K562 (cell line): ENCODE measurements around the gene BCAR1. TPM values are rescaled to one million over a fixed set of nuclear protein-coding genes. Genes with fewer than 3 reads are reported as not detected.

Experiments
- ATAC-seq: fragments of 200-7000 bp; cut with Tn5 transposase; 3 replicates; pipeline ENCODE4 v1.9.1; 2020; ENCODE audit warnings: moderate library complexity
- BruUV-seq: library from RNA; stranded (reverse); fragments of 400-500 nt; replicated peaks from 2 replicates; lab custom pipeline; 2021; lab: Mats Ljungman, UMichigan
- CTCF ChIA-PET: fragments of 300-600 bp; formaldehyde crosslinking; extraction: SDS; loops from one replicate; lab custom pipeline; 2021; ENCODE audit warnings: low intra/inter-chr PET ratio; lab: Yijun Ruan, JAX
- POLR2A ChIA-PET: fragments of 300-600, 350-650 bp; sonication (Branson Sonifier 250); formaldehyde crosslinking; extraction: SDS; loops from one replicate; lab custom pipeline; 2021; ENCODE audit warnings: antibody characterized with exemption, inconsistent platforms; lab: Yijun Ruan, JAX
- DNase-seq, 4 experiments: peaks; one replicate each; pipeline versions ENCODE4 v3.0.0 to v3.0.0-alpha.2; 2011 to 2018; ENCODE audit warnings: low spot score in 3 of 4, mixed read lengths in 3 of 4; ENCODE audit errors: extremely low read depth in 1 of 4
- FAIRE-seq: peaks from 2 replicates; lab custom pipeline; 2011; peaks lifted over from hg19 to GRCh38; lab: Jason Lieb, UNC
- H2AFZ ChIP-seq: 2 replicates; pipeline ENCODE4 v1.6.0; 2011; ENCODE audit warnings: low read depth, low read length, control low read depth, inconsistent platforms
- H3K27ac ChIP-seq: fragments of 200-600 bp; 3 replicates; pipeline ENCODE4 v1.8.0; 2011; ENCODE audit warnings: low read depth, mild to moderate bottlenecking, control low read depth, inconsistent platforms, low read length, moderate library complexity, mixed read lengths; ENCODE audit errors: extremely low read depth
- H3K27me3 ChIP-seq, 2 experiments: fragments of 300-600 bp in 1 of 2; 2 replicates in 1 of 2; 3 replicates in 1 of 2; pipeline versions ENCODE4 v1.6.0 to v1.8.0; 2011; ENCODE audit warnings: inconsistent platforms in 2 of 2, low read length in 2 of 2, mild to moderate bottlenecking in 1 of 2, mixed read lengths in 1 of 2, moderate library complexity in 1 of 2; ENCODE audit not compliant: control insufficient read depth in 2 of 2, insufficient read depth in 2 of 2
- H3K36me3 ChIP-seq: fragments of 300-600 bp; 3 replicates; pipeline ENCODE4 v1.8.0; 2011; ENCODE audit warnings: mild to moderate bottlenecking, low read length, inconsistent platforms; ENCODE audit not compliant: control insufficient read depth, insufficient read depth
- H3K4me1 ChIP-seq, 2 experiments: fragments of 200-600 bp in 1 of 2; replicated peaks in 1 of 2; 2 replicates in 1 of 2; 3 replicates in 1 of 2; pipeline versions ENCODE4 v1.5.1 to v1.8.0; 2011; ENCODE audit warnings: inconsistent platforms in 2 of 2, low read length in 2 of 2, mild to moderate bottlenecking in 1 of 2, mixed read lengths in 1 of 2, moderate library complexity in 1 of 2; ENCODE audit not compliant: control insufficient read depth in 2 of 2, insufficient read depth in 2 of 2
- H3K4me2 ChIP-seq: 2 replicates; pipeline ENCODE4 v1.6.1; 2011; ENCODE audit warnings: low read length, control low read depth, inconsistent platforms, mixed read lengths; ENCODE audit not compliant: insufficient read depth
- H3K4me3 ChIP-seq: fragments of 200-600 bp; sonication (generic), shearing (Covaris generic); 2 replicates; pipeline ENCODE4 v1.5.1; 2016; ENCODE audit warnings: control low read depth, inconsistent platforms
- H3K79me2 ChIP-seq: fragments of 200-600 bp; 3 replicates; pipeline ENCODE4 v1.8.0; 2011; ENCODE audit warnings: low read length, inconsistent platforms; ENCODE audit not compliant: control insufficient read depth, insufficient read depth
- H3K9ac ChIP-seq, 2 experiments: 2 replicates each; pipeline versions ENCODE4 v1.6.0 to v1.6.1; 2011; ENCODE audit warnings: low read depth in 2 of 2, low read length in 2 of 2, control low read depth in 1 of 2, inconsistent platforms in 1 of 2, mild to moderate bottlenecking in 1 of 2, mixed read lengths in 1 of 2; ENCODE audit not compliant: insufficient read depth in 1 of 2
- H3K9me1 ChIP-seq: one replicate; pipeline ENCODE4 v1.6.0; 2011; ENCODE audit warnings: inconsistent platforms, mild to moderate bottlenecking, low read length, moderate library complexity; ENCODE audit not compliant: control insufficient read depth, insufficient read depth
- H3K9me3 ChIP-seq: replicated peaks from 2 replicates; pipeline ENCODE4 v1.5.1; 2011; ENCODE audit warnings: low read depth, low read length, inconsistent platforms; ENCODE audit not compliant: control insufficient read depth, insufficient read depth
- H4K20me1 ChIP-seq: replicated peaks from 2 replicates; pipeline ENCODE4 v1.6.1; 2011; ENCODE audit warnings: low read length, inconsistent platforms, mixed read lengths; ENCODE audit not compliant: control insufficient read depth, insufficient read depth
- ARID3A ChIP-seq: IDR thresholded peaks from 2 replicates; pipeline ENCODE4 v1.6.1; 2012; ENCODE audit warnings: low read depth, low read length, improper control_type of control experiment, borderline replicate concordance
- CHD4 ChIP-seq: fragments of 200-600 bp; sonication (generic); IDR thresholded peaks from 3 replicates; pipeline ENCODE4 v1.6.1; 2012; ENCODE audit warnings: low read depth, mild to moderate bottlenecking, mixed read lengths, low read length, inconsistent platforms; ENCODE audit not compliant: insufficient read depth, insufficient replicate concordance, poor library complexity, severe bottlenecking
- GABPA ChIP-seq: fragments of 200-800 bp; sonication (Bioruptor generic); conservative IDR thresholded peaks from 2 replicates; pipeline ENCODE4 v1.6.1; 2016; ENCODE audit warnings: low read depth, missing genetic modification characterization, missing compliant biosample characterization
- HBP1 ChIP-seq: fragments of 450-650 bp; formaldehyde crosslinking; IDR thresholded peaks from 2 replicates; pipeline ENCODE4 v1.4.0; 2022; ENCODE audit warnings: missing genetic modification characterization
- IFI16 ChIP-seq: fragments of 250-450 bp; sonication (Bioruptor Pico); IDR thresholded peaks from 2 replicates; pipeline ENCODE4 v2.1.2; 2022; ENCODE audit warnings: mild to moderate bottlenecking, inconsistent platforms
- KAT2B ChIP-seq: IDR thresholded peaks from one replicate; pipeline ENCODE4 v1.6.1; 2012; ENCODE audit warnings: low read depth, mild to moderate bottlenecking, control low read depth, inconsistent platforms, low read length, moderate library complexity
- MTF1 ChIP-seq: fragments of 250-450 bp; sonication (Bioruptor Pico); IDR thresholded peaks from 2 replicates; pipeline ENCODE4 v1.9.0; 2021; ENCODE audit warnings: moderate library complexity, mild to moderate bottlenecking, inconsistent platforms, borderline replicate concordance
- PCBP2 ChIP-seq: fragments of 200-400 bp; formaldehyde crosslinking; IDR thresholded peaks from 2 replicates; pipeline ENCODE4 v1.6.1; 2018; ENCODE audit warnings: low read length, low read depth, mild to moderate bottlenecking, moderate library complexity; ENCODE audit not compliant: poor library complexity, severe bottlenecking
- PHB ChIP-seq: fragments of 250-450 bp; sonication (Bioruptor Pico); IDR thresholded peaks from 2 replicates; pipeline ENCODE4 v1.5.0; 2021
- TAL1 ChIP-seq: fragments of 450-650 bp; IDR thresholded peaks from 2 replicates; pipeline ENCODE4 v1.6.1; 2016; ENCODE audit warnings: mild to moderate bottlenecking
- ZNF324 ChIP-seq: fragments of 250-450 bp; sonication (Bioruptor Pico); IDR thresholded peaks from 2 replicates; pipeline ENCODE4 v1.4.0; 2020; ENCODE audit warnings: mild to moderate bottlenecking
- WGBS: fragments of 100-300 bp; shearing (Covaris generic); methylation state at CpG from one replicate; pipeline ENCODE4 v1.1.6; 2016; ENCODE audit warnings: low coverage, mixed read lengths; ENCODE audit not compliant: insufficient coverage; ENCODE audit errors: missing lambda C conversion rate; 5-methylcytosine and 5-hydroxymethylcytosine counted together
- in situ Hi-C: fragments of 300-500 bp; cut with MboI; formaldehyde crosslinking; loops from 4 replicates; pipeline ENCODE4 v1.15.0; 2018; ENCODE audit warnings: inconsistent platforms, mixed read lengths
- intact Hi-C: fragments of 100-400 bp; cut with micrococcal nuclease; formaldehyde crosslinking; loops from 2 replicates; pipeline ENCODE4 v1.14.2; 2022
- polyA plus RNA-seq, 8 experiments: library from polyadenylated mRNA; depleted of rRNA in 4 of 8; stranded (reverse) in 5 of 8; unstranded in 3 of 8; fragments of >200 nt; fragmentation: Nextera tagmentation in 2 of 8; fragmentation: Illumina TruSeq in 1 of 8; extraction: Ambion mirVana in 2 of 8; extraction: Trizol in 1 of 8; gene quantifications; 2 replicates each; pipeline versions ENCODE4 v1.2.1 to v1.2.3, GENCODE V29; 2011 to 2014; ENCODE audit warnings: inconsistent platforms in 1 of 8, missing spikeins in 1 of 8
- total RNA-seq, 7 experiments: library from RNA; depleted of rRNA in 6 of 7; stranded (reverse); fragments of >200 nt in 6 of 7; fragmentation: Illumina TruSeq in 2 of 7; extraction: Trizol in 2 of 7; gene quantifications; 2 replicates each; pipeline versions ENCODE4 v1.2.1 to v1.2.3, GENCODE V29; 2011 to 2021; ENCODE audit warnings: low replicate concordance in 1 of 7
- TF ChIP-seq, protein P1 (sequence below): fragments of 250-450 bp; sonication (Bioruptor Pico); IDR thresholded peaks from 2 replicates; pipeline ENCODE4 v1.5.0; 2021; ENCODE audit warnings: mild to moderate bottlenecking, borderline replicate concordance
- TF ChIP-seq, protein P2 (sequence below): sonication (generic); formaldehyde crosslinking; IDR thresholded peaks from 2 replicates; pipeline ENCODE4 v1.8.0; 2022; ENCODE audit warnings: mild to moderate bottlenecking, low read depth, missing genetic modification reagents

Gene BCAR1
- total and polyA plus RNA-seq, 9 of the 15 experiments (the other 6 are each of a cell fraction or from before 2014, with no cell fraction given) = 0.10 to 26.3 (median 3.6) TPM

- Histone ChIP-seq H2AFZ (no peak overlapping the region), H3K27me3 (peaks cover 34 to 45% of the 10 kb centered on the region in 2 experiments; a peak in 4 of 5 replicates), H3K4me3 (no peak overlapping the region), H3K9me3 (no peaks in the 10 kb centered on the region), H3K36me3 (no peaks in the 10 kb centered on the region), H4K20me1 (no peaks in the 10 kb centered on the region), H3K9ac (no peak overlapping the region), H3K4me2 (no peak overlapping the region), H3K4me1 (no peaks in the 10 kb centered on the region; a peak in 1 of 5 replicates), H3K27ac (no peak overlapping the region), H3K9me1 (no peaks in the 10 kb centered on the region), H3K79me2 (no peaks in the 10 kb centered on the region)
- WGBS = 2% methylated on average over 8 of the region's 8 CpGs
- ATAC-seq = no peak
- FAIRE-seq = no peak
- no TSS peak for BruUV-seq
- intact Hi-C loops = no loop called here
- POLR2A ChIA-PET = interaction anchor here (0.6 to 0.7 kb wide), 2 partner anchors 21 to 56 kb away, joined by 3 read pairs; no protein-coding TSS in a partner anchor
- DNase-seq = no peak
- in situ Hi-C loops = no loop called here
- CTCF ChIA-PET = no interaction called here
- TF ChIP-seq ZNF324 (CRISPR knock-in tag) = no peak
- TF ChIP-seq, protein P1, sequence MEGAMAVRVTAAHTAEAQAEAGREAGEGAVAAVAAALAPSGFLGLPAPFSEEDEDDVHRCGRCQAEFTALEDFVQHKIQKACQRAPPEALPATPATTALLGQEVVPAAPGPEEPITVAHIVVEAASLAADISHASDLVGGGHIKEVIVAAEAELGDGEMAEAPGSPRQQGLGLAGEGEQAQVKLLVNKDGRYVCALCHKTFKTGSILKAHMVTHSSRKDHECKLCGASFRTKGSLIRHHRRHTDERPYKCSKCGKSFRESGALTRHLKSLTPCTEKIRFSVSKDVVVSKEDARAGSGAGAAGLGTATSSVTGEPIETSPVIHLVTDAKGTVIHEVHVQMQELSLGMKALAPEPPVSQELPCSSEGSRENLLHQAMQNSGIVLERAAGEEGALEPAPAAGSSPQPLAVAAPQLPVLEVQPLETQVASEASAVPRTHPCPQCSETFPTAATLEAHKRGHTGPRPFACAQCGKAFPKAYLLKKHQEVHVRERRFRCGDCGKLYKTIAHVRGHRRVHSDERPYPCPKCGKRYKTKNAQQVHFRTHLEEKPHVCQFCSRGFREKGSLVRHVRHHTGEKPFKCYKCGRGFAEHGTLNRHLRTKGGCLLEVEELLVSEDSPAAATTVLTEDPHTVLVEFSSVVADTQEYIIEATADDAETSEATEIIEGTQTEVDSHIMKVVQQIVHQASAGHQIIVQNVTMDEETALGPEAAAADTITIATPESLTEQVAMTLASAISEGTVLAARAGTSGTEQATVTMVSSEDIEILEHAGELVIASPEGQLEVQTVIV (CRISPR knock-in tag) = no peak
- TF ChIP-seq HBP1 (CRISPR knock-in tag) = no peak
- no peak for TF ChIP-seq TAL1
- TF ChIP-seq KAT2B = no peak
- TF ChIP-seq PHB (CRISPR knock-in tag) = no peak
- TF ChIP-seq CHD4 = no peak
- no peak for TF ChIP-seq ARID3A
- no peak for TF ChIP-seq GABPA
- TF ChIP-seq PCBP2 = no peak
- TF ChIP-seq MTF1 = no peak
- TF ChIP-seq IFI16 = no peak
- TF ChIP-seq, protein P2, sequence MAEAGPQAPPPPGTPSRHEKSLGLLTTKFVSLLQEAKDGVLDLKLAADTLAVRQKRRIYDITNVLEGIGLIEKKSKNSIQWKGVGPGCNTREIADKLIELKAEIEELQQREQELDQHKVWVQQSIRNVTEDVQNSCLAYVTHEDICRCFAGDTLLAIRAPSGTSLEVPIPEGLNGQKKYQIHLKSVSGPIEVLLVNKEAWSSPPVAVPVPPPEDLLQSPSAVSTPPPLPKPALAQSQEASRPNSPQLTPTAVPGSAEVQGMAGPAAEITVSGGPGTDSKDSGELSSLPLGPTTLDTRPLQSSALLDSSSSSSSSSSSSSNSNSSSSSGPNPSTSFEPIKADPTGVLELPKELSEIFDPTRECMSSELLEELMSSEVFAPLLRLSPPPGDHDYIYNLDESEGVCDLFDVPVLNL (CRISPR knock-in tag) = no peak
Measured at GRCh38 chr16:75189638-75190245, 61.7 kb downstream of the BCAR1 start.
